Ishikawa (cell line): Measurements from ENCODE around the gene SSBP3.

Source experiments
- FOXM1 ChIP-seq: IDR thresholded peaks from 2 replicates; pipeline ENCODE4 v1.6.1; 2012; ENCODE audit warnings: low read depth, borderline replicate concordance
- MAX ChIP-seq: IDR thresholded peaks from 2 replicates; pipeline ENCODE4 v1.6.1; 2012
- TEAD4 ChIP-seq: IDR thresholded peaks from 2 replicates; pipeline ENCODE4 v1.6.1; 2012

GRCh38 chr1:54361342-54361741 is 44.9 kb downstream of the SSBP3 start:
- TF ChIP-seq MAX, result no peak
- TF ChIP-seq FOXM1, result no peak
- no peak for TF ChIP-seq TEAD4
